Measurements from ENCODE around the gene PAIP2.

Gene PAIP2

GRCh38 chr5:139296862-139297326 lies 44.8 kb upstream of the PAIP2 start:
- TF ChIP-seq, protein P1, sequence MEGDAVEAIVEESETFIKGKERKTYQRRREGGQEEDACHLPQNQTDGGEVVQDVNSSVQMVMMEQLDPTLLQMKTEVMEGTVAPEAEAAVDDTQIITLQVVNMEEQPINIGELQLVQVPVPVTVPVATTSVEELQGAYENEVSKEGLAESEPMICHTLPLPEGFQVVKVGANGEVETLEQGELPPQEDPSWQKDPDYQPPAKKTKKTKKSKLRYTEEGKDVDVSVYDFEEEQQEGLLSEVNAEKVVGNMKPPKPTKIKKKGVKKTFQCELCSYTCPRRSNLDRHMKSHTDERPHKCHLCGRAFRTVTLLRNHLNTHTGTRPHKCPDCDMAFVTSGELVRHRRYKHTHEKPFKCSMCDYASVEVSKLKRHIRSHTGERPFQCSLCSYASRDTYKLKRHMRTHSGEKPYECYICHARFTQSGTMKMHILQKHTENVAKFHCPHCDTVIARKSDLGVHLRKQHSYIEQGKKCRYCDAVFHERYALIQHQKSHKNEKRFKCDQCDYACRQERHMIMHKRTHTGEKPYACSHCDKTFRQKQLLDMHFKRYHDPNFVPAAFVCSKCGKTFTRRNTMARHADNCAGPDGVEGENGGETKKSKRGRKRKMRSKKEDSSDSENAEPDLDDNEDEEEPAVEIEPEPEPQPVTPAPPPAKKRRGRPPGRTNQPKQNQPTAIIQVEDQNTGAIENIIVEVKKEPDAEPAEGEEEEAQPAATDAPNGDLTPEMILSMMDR (IDR thresholded peaks at IDR 0.05): no peak
- DNase-seq (ENCODE audit: low spot score): no peak
- Histone ChIP-seq H3K27ac (peak overlapping the region; percentile 7 to 28), H3K4me3 (peak overlapping the region; percentile 31)

DNA sequence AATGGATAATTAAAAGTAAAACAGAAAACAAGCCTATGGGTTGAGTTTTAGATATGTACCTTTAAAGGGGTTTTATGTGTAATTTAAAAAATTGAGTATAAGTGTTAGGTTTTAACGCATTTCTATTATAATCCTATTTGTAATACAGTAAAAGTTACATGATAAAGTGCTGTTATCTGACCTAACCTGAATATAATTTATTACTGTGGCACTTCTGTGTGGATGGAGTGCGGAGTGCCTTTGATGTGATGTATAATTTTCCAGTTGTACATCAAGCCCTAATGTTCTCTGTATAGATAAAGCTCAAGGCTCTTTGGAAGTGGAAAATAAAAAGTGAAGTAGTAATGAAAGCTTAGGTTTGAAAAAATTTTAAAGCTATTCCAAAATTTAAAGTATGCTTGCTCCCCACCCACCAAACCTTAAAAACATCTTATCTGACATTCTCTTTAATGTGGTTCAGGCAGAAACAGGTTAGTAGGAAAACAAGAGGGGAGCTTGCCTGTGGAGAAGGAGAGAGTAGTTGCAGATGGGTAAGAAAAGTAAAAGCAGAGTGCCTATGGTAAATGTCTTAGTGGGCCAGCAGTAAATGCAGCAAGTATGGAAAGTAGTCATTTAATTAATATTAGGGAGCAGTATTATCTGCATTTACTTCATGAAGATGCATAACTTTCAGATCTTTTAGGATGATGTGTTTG lies 44.1 kb upstream of the PAIP2 start:
- peak overlapping the region; percentile 37 for H3K4me3 ChIP-seq
- no peak for DNase-seq (ENCODE audit: low spot score)
- TF ChIP-seq, protein P1 (IDR thresholded peaks at IDR 0.05): no peak
- H3K27ac ChIP-seq: peak overlapping the region in 1 of 2 donors; percentile 49

DNA sequence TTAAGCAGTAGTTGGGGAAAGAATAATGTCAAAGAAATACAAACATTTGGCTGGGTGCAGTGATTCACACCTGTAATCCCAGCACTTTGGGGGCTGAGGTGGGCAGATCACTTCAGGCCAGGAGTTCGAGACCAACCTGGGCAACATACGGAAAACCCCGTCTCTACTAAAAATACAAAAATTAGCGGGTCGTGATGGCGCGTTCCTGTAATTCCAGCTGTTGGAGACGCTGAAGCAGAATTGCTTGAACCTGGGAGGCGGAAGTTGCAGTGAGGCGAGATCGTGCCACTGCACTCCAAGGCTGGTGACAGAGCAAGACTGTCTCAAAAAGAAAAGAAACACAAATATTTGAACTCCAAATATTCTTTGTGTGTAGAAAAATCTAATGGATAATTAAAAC lies 43.4 kb upstream of the PAIP2 start:
- no peak for DNase-seq (ENCODE audit: low spot score)
- TF ChIP-seq, protein P1 (IDR thresholded peaks at IDR 0.05): no peak
- H3K27ac ChIP-seq: peak overlapping the region in 1 of 2 donors; percentile 49
- peak overlapping the region; percentile 37 for H3K4me3 ChIP-seq

DNA sequence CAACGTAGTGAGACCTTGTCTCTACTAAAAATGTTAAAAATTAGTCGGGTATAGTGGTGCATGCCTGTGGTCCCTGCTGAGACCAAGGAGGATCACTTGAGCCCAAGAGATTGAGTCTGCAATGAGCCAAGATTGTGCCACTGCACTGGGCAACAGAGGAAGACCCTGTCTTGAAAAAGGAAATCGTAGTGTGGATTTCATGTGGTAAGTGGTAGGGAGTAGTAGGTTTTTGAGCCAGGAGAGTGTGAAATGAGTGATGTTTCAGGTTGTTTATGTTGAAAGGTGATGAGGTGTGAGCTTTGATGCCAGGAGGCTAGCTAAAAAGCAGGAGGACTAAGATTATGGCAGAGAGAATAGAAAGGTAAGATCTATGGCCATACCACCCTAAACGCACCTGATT lies 42.2 kb upstream of the PAIP2 start:
- TF ChIP-seq, protein P1 (IDR thresholded peaks at IDR 0.05): no peak
- peak overlapping the region; percentile 8 to 15 for H3K27ac ChIP-seq
- peak overlapping the region; percentile 37 for H3K4me3 ChIP-seq
- DNase-seq (ENCODE audit: low spot score): no peak

GRCh38 chr5:139301808-139302499 lies 39.7 kb upstream of the PAIP2 start:
- TF ChIP-seq, protein P1 (IDR thresholded peaks at IDR 0.05): no peak
- H3K27ac ChIP-seq: no peak overlapping the region

DNA sequence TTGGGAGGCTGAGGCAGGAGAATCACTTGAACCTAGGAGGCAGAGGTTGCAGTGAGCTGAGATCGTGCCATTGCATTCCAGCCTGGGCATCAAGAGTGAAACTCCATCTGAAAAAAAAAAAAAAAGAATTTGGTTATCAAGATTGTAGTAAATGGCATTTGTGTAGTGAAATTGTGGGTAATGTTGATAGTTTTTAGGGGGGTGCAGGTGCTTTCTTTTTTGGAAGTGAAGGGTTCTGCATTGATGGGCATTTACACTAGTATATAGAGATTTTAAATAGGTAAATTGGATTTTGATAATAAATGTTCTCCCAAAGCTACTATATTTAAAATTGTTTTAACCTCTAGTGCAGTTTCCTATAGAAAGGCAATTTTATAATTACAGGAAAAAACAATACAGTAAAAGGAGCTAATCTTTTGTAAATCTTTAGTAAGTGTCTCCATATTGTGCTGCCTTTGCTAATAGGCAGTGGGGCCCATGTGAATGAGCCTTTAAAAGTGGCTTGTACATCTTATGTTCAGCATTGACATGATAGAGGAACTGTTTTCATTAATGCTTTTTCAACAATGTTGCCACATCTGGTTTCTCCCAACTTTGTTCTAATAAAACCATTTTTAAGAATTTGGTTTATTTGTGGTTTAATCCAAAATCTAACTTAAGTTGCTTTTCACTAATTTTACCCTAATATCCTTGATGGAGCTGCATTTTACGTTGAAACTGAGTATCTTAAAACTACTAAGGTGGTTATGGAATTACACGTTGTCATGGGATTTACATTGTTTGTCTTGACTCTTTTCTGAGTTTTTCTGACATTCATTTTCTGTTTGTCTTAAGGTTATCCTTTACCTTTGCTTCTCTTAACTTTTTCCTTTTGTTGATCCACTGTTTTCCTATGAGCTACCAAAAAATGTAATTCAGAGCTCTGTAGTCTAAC lies 37.0 kb upstream of the PAIP2 start:
- DNase-seq (ENCODE audit: low spot score): no peak
- Histone ChIP-seq H3K4me3 (peak overlapping the region; percentile 37), H3K27ac (no peak overlapping the region)
- TF ChIP-seq, protein P1 (IDR thresholded peaks at IDR 0.05): no peak

More at GRCh38 chr5:139301808-139302499, 39.7 kb upstream of the PAIP2 start:
- no peak for DNase-seq (ENCODE audit: low spot score)
- H3K4me3 ChIP-seq: no peak overlapping the region
